ENCODE results near the gene VAC14. TPM values are rescaled to one million over a fixed set of nuclear protein-coding genes. Genes with fewer than 3 reads are reported as not detected.

VAC14 gene
- total RNA-seq, 1 donor, result 25.0 TPM

DNA sequence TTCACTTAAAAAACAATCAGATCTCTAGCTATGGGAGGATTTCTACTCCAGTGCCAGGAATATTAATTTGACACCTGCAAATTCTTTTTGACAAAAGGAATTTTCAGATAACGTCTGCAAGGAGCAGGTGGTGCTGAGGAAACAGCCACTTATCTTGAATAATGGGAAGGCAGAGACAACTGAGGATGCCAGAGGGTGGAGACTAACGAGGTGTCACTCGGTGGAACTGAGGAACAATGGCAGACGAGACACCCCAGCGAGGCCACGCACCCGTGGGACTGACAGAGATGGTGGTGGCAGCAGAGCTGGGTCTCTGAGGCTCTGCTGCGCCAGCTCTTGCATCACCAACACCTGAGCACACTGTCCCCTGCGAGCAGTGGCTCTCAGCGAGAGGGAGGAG, 42.2 kb downstream of the VAC14 start:
- no peaks in the 10 kb centered on the region for H3K4me1 ChIP-seq (ENCODE audit: insufficient read depth, low read length)
- no peaks in the 10 kb centered on the region for H3K27me3 ChIP-seq (ENCODE audit: insufficient read depth, low read length)
- H3K9me3 ChIP-seq (ENCODE audit: low read depth, low read length), result no peaks in the 10 kb centered on the region
- H3K4me3 ChIP-seq (ENCODE audit: low read length), result no peak overlapping the region

DNA sequence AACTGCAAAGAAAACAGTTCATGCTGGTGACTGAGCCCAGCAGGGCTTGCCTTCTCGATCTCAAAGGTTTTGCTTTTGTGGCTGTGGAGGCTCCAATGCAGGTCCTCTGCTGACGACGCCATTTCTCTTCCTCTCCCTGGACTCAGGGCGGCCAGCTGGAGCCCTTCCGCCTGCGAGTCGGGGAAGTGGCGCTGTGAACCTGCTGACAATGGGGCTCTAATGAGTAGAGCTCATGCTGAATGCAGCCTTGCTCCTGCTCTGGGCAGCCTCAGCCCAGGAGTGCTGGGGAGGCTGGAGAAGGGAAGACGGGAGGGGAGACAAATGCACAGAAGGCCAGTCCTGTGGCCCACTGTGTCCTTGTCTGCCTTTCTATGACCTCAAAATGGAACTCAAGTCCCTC, 43.8 kb downstream of the VAC14 start:
- no peak overlapping the region for H3K4me3 ChIP-seq (ENCODE audit: low read length)
- H3K9me3 ChIP-seq (ENCODE audit: low read depth, low read length), result no peaks in the 10 kb centered on the region
- no peaks in the 10 kb centered on the region for H3K4me1 ChIP-seq (ENCODE audit: insufficient read depth, low read length)
- no peaks in the 10 kb centered on the region for H3K27me3 ChIP-seq (ENCODE audit: insufficient read depth, low read length)

DNA sequence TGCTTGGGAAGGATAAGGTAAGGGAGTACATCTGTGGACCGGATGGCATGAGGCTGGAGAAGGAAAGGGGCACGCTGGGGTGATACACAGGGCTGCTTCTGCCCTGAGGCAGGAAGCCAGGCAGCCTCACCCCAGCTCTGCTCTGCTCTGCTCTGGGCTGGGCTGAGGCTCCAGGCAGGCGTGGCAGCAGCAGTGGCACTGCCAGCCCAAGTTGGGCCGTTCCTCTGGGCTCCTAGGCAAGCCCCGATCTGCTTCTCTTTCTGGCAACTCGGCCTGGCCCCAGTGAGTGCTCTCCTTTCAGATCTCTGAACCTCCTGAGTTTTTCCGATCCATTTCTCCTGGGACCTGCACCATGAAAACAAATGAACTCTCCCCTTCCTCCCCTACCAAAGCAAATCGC, 44.9 kb downstream of the VAC14 start:
- Histone ChIP-seq H3K9me3 (ENCODE audit: low read depth, low read length) (no peaks in the 10 kb centered on the region), H3K4me3 (ENCODE audit: low read length) (no peak overlapping the region), H3K4me1 (ENCODE audit: insufficient read depth, low read length) (peaks cover 5% of the 10 kb centered on the region), H3K27me3 (ENCODE audit: insufficient read depth, low read length) (no peaks in the 10 kb centered on the region)

DNA sequence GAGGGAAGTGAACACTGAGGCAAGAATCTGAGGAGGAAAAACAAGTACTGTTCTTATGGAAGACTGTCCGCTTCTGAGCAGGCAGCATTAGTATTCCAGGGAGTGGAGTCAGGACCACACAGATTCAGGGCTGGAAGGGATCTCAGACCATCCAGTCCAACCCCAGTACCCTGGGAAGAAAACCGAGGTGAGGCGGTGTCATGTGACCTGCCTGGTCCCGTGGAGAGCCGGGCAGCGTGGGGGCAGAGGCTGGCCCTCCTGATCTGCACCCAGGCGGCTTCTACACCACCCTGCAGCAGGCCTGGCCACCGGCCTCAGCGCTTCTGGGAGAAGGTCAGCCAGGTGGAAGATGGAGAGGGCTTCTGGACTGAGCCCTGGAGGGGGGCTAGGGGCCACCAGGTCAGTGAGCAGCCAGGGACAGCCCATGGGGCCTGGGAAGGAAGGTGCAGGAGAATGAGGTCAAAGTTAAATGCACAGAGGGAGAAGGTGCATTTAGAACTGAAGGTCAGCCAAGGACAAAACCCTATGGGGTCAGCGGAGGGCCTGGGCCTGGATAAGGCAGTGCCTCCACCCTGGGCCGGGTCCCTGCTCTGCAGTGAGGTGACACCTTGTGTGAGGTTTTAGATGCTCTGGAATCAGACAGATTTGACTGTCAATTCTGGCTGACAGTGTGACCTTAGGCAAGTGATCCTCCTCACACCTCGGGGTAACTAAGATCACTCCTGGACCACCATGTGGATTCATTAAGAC, 45.9 kb downstream of the VAC14 start:
- H3K9me3 ChIP-seq (ENCODE audit: low read depth, low read length), result no peaks in the 10 kb centered on the region
- peaks cover 10% of the 10 kb centered on the region for H3K4me1 ChIP-seq (ENCODE audit: insufficient read depth, low read length)
- no peaks in the 10 kb centered on the region for H3K27me3 ChIP-seq (ENCODE audit: insufficient read depth, low read length)
- no peak overlapping the region for H3K4me3 ChIP-seq (ENCODE audit: low read length)

DNA sequence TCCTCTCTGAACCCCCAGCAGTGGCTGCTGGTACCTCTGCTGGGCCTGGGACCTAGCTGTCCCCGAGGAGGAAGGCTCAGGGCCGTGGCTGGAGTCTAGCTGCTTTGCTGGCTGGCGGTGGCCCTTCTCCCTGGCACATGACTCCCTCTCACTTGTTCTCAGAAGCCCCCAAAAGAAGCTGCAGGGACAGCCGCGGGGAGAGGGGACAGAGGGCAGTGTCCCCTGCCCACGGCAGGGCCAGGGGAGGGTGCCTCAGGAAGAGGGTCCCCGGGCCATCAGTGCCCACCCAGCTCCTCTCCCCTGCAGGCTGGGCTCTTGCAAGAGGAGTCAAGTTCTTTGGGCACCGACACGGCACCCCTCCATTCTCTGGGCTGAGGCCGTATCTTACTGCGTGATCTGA, 46.6 kb downstream of the VAC14 start:
- Histone ChIP-seq H3K4me1 (ENCODE audit: insufficient read depth, low read length) (peaks cover 14% of the 10 kb centered on the region), H3K4me3 (ENCODE audit: low read length) (no peak overlapping the region), H3K27me3 (ENCODE audit: insufficient read depth, low read length) (no peaks in the 10 kb centered on the region), H3K9me3 (ENCODE audit: low read depth, low read length) (no peaks in the 10 kb centered on the region)

DNA sequence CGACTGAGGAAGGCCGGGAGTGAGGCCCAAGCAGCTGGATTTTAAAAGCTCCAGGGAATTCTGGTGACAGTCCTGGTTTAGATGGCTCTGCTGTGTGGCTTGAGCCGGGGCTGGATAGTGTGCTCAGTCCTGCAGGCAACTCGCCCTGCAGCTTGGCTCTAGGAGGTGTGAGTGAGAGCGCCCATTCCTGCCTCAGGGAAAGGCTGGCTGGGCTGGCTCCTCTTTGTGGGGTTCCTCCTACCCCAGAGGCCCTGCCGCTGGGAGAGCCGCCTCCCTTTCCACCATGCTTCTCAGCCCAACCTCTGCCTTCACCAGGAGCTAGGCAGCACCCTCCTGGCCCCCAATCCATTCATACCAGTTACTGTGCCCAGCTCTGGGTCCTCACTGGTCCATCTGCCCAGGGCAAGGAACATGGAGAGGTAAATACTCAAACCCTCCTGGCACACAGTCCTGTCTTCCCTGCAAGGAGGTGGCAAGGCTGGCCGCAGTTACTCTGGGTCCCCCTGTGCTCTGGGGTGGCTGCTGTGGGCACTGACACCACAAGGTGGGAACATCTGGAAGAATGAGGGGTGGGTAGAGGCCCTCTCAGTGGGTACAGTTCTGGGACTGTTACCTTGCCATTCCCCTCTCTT, 47.1 kb downstream of the VAC14 start:
- Histone ChIP-seq H3K4me3 (ENCODE audit: low read length) (no peak overlapping the region), H3K27me3 (ENCODE audit: insufficient read depth, low read length) (no peaks in the 10 kb centered on the region), H3K4me1 (ENCODE audit: insufficient read depth, low read length) (peaks cover 14% of the 10 kb centered on the region), H3K9me3 (ENCODE audit: low read depth, low read length) (no peaks in the 10 kb centered on the region)

DNA sequence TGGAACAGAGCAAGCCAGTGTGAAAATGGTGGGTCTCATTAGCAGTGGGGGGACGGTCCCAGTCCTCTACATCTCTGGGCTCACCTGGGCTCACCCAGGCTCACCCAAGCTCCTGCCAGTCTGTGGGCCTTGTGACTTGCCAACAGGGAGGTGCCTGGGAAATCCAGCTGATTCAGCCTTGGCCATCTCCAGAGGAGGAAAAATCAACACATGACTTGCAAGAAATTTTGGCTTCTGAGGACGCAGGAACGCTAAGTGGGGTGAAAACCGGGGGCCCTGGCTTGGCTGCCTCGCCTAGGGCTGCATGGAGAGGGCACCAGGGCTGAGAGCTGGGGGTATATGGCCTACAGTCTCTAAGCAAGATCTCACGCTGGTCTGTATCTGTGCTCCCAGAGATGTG, 47.7 kb downstream of the VAC14 start:
- no peak overlapping the region for H3K4me3 ChIP-seq (ENCODE audit: low read length)
- H3K9me3 ChIP-seq (ENCODE audit: low read depth, low read length), result no peaks in the 10 kb centered on the region
- peaks cover 14% of the 10 kb centered on the region for H3K4me1 ChIP-seq (ENCODE audit: insufficient read depth, low read length)
- H3K27me3 ChIP-seq (ENCODE audit: insufficient read depth, low read length), result no peaks in the 10 kb centered on the region

DNA sequence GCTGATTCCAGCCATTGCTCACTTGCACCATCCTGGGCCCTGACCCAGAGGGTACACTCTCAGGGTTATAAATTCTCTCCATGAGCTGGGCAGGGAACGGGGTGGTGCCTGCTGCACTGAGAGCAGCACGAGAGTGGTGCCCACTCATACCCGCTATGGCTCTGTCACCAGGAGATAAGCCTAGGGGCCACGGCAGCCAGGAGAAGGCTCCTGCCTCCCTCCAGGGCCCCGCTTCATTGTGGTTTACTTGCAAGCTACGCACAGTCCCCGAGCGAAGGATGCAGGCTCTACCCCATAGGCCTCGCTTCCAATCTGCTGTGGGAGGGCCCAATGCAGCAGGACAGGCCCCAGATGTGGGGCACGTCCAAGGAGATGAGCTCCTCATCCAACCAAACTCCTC, 48.5 kb downstream of the VAC14 start:
- no peak overlapping the region for H3K4me3 ChIP-seq (ENCODE audit: low read length)
- H3K27me3 ChIP-seq (ENCODE audit: insufficient read depth, low read length), result no peaks in the 10 kb centered on the region
- H3K4me1 ChIP-seq (ENCODE audit: insufficient read depth, low read length), result peaks cover 17% of the 10 kb centered on the region

DNA sequence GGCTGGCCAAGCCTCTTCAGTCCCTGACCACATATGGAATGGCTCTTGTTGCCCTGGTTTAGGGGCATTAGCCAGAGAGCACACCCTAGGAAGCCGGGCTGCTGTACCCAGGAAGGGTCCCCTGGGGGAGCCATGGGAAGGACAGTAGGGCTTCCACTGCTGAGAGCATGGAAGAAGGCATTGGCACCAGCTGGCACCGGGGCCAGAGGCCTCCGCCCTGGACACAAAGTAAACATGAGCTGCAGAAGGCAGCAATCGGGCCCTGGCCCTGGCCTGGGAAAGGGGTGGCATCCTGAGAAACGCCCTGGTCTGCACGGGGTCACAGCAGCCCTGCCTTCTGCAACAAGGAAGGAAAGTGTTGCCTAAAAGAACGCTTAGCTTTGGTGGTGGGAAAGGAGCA, 49.4 kb downstream of the VAC14 start:
- H3K27me3 ChIP-seq (ENCODE audit: insufficient read depth, low read length), result no peaks in the 10 kb centered on the region
- H3K4me3 ChIP-seq (ENCODE audit: low read length), result no peak overlapping the region
- H3K4me1 ChIP-seq (ENCODE audit: insufficient read depth, low read length), result peaks cover 25% of the 10 kb centered on the region
- no peaks in the 10 kb centered on the region for H3K9me3 ChIP-seq (ENCODE audit: low read depth, low read length)

More for the DNA sequence above, 48.5 kb downstream of the VAC14 start:
- no peaks in the 10 kb centered on the region for H3K9me3 ChIP-seq (ENCODE audit: low read depth, low read length)

DNA sequence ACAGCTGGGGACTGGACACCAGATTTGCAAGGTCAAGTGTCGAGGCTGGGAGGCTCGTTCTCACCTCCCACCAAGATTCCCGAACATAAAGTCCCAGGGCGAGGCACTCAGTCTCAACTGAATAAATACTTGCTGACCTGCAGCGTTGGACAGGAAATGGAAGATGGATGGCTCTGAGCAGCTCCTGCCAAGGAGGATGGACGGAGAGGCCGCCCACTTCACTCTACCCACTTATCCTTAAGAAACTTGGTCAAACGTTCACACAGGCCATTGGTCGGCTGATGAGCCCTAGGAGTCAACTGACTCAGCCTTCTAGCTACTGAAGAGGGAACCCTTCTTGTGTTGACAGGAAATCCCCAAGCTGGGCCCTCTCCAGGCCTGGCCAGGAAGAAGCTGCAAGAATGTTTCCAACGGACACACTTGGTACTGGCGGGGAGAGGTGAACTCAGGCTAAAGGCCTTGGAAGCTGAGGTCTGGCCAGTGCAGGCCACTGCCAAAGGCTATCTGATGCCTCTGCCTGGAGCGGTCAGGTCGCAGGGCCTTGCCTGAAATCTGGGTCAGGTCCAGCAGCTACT, 50.0 kb downstream of the VAC14 start:
- no peaks in the 10 kb centered on the region for H3K27me3 ChIP-seq (ENCODE audit: insufficient read depth, low read length)
- peaks cover 29% of the 10 kb centered on the region for H3K4me1 ChIP-seq (ENCODE audit: insufficient read depth, low read length)
- H3K4me3 ChIP-seq (ENCODE audit: low read length), result no peak overlapping the region
- no peaks in the 10 kb centered on the region for H3K9me3 ChIP-seq (ENCODE audit: low read depth, low read length)

DNA sequence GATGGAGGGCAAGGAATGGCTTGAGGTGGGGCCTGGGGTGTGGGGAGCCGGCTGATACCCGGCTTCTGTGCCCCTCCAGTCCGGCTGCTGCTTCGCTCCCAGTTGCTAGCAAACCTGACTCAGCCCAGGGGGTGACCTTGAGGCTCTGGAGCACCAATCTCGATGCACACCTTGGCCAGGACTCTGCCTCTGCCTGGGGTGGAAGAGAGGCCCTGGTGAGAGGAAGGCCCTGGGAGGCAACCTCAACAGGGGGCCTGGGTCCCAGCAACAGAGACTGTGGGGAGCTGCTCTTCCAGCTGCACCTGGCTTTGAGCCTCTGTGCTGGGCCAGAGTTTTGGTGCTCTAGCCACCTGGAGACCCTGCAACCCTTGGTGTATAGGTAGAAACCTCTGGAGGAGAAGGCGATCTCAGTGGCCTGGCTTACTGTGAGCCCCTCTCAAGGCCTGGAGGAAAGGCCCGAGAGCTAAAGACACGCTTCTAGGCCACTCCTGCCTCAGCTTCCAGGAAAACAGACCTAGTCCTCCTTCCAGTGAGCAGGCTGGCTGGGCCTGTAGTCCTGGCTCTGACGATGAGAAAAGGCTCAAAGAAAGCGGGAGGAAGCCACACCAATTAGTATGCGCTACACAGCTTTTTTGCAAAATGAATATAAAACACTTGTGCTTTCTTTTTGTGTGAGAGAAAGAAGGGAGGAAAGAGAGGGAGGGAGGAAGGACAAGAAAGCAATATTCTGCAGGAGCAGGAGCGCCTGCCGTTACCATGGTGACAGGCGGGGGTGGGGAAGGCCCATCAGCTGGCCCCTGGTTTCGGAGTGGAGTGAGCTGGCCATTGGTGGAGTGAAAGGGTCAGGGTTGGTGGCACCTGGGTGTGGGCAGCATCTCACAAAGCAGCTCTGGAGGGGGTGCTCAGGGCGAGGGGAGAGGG, 51.0 kb downstream of the VAC14 start:
- no peaks in the 10 kb centered on the region for H3K27me3 ChIP-seq (ENCODE audit: insufficient read depth, low read length)
- no peak overlapping the region for H3K4me3 ChIP-seq (ENCODE audit: low read length)
- H3K4me1 ChIP-seq (ENCODE audit: insufficient read depth, low read length), result peaks cover 29% of the 10 kb centered on the region
- no peaks in the 10 kb centered on the region for H3K9me3 ChIP-seq (ENCODE audit: low read depth, low read length)

DNA sequence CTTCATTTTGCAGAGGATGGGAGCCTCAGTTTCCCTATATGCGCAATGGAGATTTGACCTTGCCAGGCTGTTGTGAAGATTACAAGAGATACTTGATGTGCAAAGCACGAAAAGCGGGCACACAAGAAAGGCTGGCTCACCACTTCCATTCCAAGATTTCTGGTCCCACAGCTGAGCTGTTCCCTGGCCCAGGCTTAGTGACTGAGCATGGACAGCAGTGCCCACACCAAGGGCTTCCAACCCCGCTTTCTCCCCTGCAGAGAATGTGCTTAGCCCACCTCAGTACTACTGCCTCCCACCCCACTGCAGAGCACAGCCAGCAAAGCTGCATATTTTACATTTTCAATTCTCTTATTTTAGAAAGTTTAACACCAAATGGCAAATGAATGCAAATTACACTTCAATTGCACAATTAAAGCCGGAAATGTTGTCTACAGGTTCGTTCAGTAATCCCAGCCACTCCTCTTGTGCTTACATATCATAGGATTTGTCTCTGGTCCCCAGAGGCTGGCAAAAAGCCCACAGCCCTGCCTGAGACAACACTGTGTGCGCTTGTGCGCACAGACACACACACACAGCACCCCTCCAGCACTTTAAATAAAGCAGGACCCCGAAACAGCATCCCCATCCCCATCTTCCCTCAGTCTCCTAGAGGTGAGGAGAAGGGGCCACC, 51.8 kb downstream of the VAC14 start:
- Histone ChIP-seq H3K9me3 (ENCODE audit: low read depth, low read length) (no peaks in the 10 kb centered on the region), H3K27me3 (ENCODE audit: insufficient read depth, low read length) (no peaks in the 10 kb centered on the region), H3K4me3 (ENCODE audit: low read length) (no peak overlapping the region), H3K4me1 (ENCODE audit: insufficient read depth, low read length) (peaks cover 29% of the 10 kb centered on the region)

DNA sequence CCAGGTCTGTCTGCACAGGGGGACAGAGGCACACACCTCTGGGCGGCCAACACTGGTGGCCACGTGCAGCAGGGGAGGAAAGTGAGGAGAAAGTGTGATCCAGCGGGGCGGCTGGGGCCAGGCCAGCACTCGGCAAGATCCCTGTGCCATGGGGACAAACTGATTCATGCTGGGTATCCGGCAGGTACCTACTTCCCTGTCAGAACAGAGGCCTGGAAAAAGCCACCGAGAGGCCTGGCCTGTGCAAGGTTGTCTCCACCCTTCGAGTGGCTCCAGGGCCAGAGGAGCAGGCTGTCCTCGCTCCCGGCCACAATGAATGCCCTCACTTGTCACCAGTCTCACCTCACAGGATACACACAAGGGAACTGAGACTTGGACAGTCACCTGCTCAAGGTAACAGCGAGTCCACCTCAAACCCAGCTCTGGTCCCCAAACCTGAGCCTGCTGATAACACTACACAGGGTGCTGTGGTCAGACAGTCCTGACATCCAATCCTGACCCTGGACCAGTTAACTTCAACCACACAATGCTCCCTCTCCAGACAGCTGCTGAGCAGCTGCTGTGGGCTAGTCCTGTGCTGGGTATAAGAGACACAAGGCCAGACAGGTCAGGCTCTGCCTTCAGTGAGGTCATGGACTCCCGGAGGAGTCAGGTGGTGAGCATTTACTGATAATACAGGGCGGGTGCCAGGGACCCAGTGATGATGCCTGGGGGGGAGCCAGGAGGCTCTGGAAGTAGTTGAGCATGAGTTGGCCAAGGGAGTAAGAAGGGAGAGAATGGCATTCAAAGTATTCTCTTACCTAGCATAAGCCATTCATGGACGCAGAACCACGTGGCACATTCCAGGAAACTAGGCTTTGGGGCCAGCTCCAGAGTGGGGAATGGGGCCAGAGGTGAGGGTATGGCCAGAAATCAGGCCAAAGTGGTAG, 53.0 kb downstream of the VAC14 start:
- Histone ChIP-seq H3K27me3 (ENCODE audit: insufficient read depth, low read length) (no peaks in the 10 kb centered on the region), H3K9me3 (ENCODE audit: low read depth, low read length) (no peaks in the 10 kb centered on the region), H3K4me3 (ENCODE audit: low read length) (no peak overlapping the region), H3K4me1 (ENCODE audit: insufficient read depth, low read length) (peaks cover 29% of the 10 kb centered on the region)

Data from mononuclear cell (primary cell).